Tibial nerve (tissue), 3 donors: ENCODE data around the gene SLC27A2.

Experiments
- POLR2A ChIP-seq, 2 donors: fragments of 450-650 bp; IDR thresholded peaks; one replicate each; pipeline ENCODE4 v1.6.1; 2017; ENCODE audit warnings: antibody characterized with exemption in 2 of 2, mild to moderate bottlenecking in 2 of 2, moderate library complexity in 2 of 2
- TF ChIP-seq, protein P1 (sequence below), 5 experiments: fragments of 200-600 bp in 3 of 5; fragments of 450-650 bp in 2 of 5; sonication (generic) in 3 of 5; IDR thresholded peaks; one replicate each; pipeline ENCODE4 v1.5.1; 2016 to 2019; ENCODE audit warnings: antibody characterized with exemption in 5 of 5, mild to moderate bottlenecking in 3 of 5, moderate library complexity in 2 of 5

DNA sequence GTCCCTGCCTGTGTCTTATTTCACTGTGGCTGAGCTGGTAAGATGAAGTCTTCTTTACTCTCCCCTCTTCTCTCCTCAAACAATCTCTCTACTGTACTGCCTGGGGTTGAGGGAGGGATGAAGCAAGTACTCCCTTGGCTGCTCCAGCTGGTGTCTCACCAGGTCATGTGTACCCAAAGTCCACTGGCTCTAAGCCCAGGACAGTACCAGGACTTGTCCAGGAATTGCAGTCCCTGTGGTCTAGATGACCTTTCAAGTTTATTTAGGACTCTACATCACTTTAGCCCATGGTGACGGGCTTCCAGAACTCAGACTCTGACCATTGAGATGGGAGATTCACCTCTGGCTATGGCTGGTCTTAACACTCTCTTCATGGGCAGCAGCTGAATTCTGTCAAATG, 17.5 kb upstream of the SLC27A2 start:
- TF ChIP-seq, protein P1, sequence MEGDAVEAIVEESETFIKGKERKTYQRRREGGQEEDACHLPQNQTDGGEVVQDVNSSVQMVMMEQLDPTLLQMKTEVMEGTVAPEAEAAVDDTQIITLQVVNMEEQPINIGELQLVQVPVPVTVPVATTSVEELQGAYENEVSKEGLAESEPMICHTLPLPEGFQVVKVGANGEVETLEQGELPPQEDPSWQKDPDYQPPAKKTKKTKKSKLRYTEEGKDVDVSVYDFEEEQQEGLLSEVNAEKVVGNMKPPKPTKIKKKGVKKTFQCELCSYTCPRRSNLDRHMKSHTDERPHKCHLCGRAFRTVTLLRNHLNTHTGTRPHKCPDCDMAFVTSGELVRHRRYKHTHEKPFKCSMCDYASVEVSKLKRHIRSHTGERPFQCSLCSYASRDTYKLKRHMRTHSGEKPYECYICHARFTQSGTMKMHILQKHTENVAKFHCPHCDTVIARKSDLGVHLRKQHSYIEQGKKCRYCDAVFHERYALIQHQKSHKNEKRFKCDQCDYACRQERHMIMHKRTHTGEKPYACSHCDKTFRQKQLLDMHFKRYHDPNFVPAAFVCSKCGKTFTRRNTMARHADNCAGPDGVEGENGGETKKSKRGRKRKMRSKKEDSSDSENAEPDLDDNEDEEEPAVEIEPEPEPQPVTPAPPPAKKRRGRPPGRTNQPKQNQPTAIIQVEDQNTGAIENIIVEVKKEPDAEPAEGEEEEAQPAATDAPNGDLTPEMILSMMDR (IDR thresholded peaks at IDR 0.05) = no peak
- TF ChIP-seq POLR2A (IDR thresholded peaks at IDR 0.05) = no peak
